Psoas muscle (tissue), 8 donors: ENCODE data around the gene TMEM255A. TPM values are rescaled to one million over a fixed set of nuclear protein-coding genes. Genes with fewer than 3 reads are reported as not detected.

Experiments
- ATAC-seq, 4 donors: fragments of 200-7000 bp; cut with Tn5 transposase; one replicate each; pipeline ENCODE4 v1.9.1; 2020; ENCODE audit warnings: moderate library complexity in 3 of 4, mild to moderate bottlenecking in 2 of 4
- DNase-seq, 2 donors: peaks; one replicate each; pipeline ENCODE4 v3.0.0-alpha.2; 2020
- H3K27ac ChIP-seq: fragments of 200-600 bp; one replicate; pipeline ENCODE4 v1.8.0; 2022
- H3K27me3 ChIP-seq, 3 donors: fragments of 200-600 bp in 1 of 3; one replicate each; pipeline versions ENCODE4 v1.6.1 to v1.8.0; 2013 to 2022; ENCODE audit warnings: low read length in 2 of 3, mild to moderate bottlenecking in 2 of 3, moderate library complexity in 1 of 3; ENCODE audit not compliant: insufficient read depth in 3 of 3
- H3K36me3 ChIP-seq, 2 donors: fragments of 200-600 bp in 1 of 2; one replicate each; pipeline versions ENCODE4 v1.6.1 to v1.8.0; 2013 to 2022; ENCODE audit warnings: low read depth in 1 of 2, mild to moderate bottlenecking in 1 of 2, moderate library complexity in 1 of 2; ENCODE audit not compliant: insufficient read depth in 1 of 2
- H3K4me1 ChIP-seq: fragments of 200-600 bp; one replicate; pipeline ENCODE4 v1.8.0; 2022
- H3K4me3 ChIP-seq: fragments of 200-600 bp; one replicate; pipeline ENCODE4 v1.8.0; 2022; ENCODE audit warnings: mild to moderate bottlenecking
- H3K9me3 ChIP-seq: fragments of 200-600 bp; one replicate; pipeline ENCODE4 v1.8.0; 2022
- WGBS, 3 donors: extraction: QIAGEN DNeasy Blood & Tissue Kit; methylation state at CpG; one replicate each; pipeline versions ENCODE4 v1.1.6 to v1.1.7; 2013; 5-methylcytosine and 5-hydroxymethylcytosine counted together
- intact Hi-C, 2 donors: fragments of 100-400 bp; cut with DNase I; formaldehyde crosslinking; loops; one replicate each; pipeline versions ENCODE4 v1.11.0 to v1.14.2; 2022
- polyA plus RNA-seq, 3 donors: library from polyadenylated mRNA; stranded (reverse); fragments of 200-250 nt; gene quantifications; one replicate each; pipeline ENCODE4 v1.2.3, GENCODE V29; 2013
- total RNA-seq, 4 donors: library from RNA; stranded (reverse); fragmentation: NEBNext Ultra II Directional in 2 of 4; extraction: Animal tissue kit (Norgen Biotek cat#: 25700) in 2 of 4; gene quantifications; one replicate each; pipeline versions ENCODE4 v1.2.1 to v1.2.4, GENCODE V29; 2021 to 2023
- TF ChIP-seq, protein P1 (sequence below): fragments of 200-600 bp; IDR thresholded peaks from one replicate; pipeline ENCODE4 v1.8.0; 2022; ENCODE audit warnings: antibody characterized with exemption
- donor health status: healthy with polysubstance abuse.
- donor health status: DM: no; HTN: no; CAD: no; lungs with moderate emphysema.
- donor health status: Bipolar disorder and iron deficiency.
- donor health status: healthy.
- donor health status: DM: yes; HTN: yes; CAD: no.
- donor health status: DM: no; HTN: no; CAD: no.
- donor health status: DM: no; HTN: no; CAD: no.
- donor health status: DM: yes; HTN: yes; CAD: no.

TMEM255A gene
- total and polyA plus RNA-seq, 7 donors, result 0.06 to 2.0 (median 0.27) TPM

DNA sequence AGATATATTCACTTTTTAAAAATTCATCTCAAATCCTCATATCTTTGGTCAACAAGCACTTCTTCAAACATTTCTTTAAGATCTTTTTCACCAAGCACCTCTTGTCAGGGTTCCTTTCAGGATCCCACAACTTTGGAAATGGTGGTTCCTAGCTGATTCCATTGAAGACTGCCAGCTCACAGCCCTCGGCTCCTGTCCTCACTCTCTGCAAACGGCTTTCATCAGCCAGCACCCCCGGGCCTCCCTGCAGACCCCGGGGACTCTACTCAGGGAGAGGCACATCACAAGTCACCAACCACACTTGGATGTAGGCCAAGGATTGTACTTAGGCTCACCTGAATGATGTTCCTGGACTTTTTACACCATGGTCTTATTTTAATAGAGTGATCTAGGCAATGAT lies 40.7 kb downstream of the TMEM255A start:
- TF ChIP-seq, protein P1, sequence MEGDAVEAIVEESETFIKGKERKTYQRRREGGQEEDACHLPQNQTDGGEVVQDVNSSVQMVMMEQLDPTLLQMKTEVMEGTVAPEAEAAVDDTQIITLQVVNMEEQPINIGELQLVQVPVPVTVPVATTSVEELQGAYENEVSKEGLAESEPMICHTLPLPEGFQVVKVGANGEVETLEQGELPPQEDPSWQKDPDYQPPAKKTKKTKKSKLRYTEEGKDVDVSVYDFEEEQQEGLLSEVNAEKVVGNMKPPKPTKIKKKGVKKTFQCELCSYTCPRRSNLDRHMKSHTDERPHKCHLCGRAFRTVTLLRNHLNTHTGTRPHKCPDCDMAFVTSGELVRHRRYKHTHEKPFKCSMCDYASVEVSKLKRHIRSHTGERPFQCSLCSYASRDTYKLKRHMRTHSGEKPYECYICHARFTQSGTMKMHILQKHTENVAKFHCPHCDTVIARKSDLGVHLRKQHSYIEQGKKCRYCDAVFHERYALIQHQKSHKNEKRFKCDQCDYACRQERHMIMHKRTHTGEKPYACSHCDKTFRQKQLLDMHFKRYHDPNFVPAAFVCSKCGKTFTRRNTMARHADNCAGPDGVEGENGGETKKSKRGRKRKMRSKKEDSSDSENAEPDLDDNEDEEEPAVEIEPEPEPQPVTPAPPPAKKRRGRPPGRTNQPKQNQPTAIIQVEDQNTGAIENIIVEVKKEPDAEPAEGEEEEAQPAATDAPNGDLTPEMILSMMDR, result no peak
- intact Hi-C loops, result no loop called here
- whole genome bisulfite sequencing, 3 donors, result 68 to 94% (median 76%) methylated on average over 4 of the region's 4 CpGs

DNA sequence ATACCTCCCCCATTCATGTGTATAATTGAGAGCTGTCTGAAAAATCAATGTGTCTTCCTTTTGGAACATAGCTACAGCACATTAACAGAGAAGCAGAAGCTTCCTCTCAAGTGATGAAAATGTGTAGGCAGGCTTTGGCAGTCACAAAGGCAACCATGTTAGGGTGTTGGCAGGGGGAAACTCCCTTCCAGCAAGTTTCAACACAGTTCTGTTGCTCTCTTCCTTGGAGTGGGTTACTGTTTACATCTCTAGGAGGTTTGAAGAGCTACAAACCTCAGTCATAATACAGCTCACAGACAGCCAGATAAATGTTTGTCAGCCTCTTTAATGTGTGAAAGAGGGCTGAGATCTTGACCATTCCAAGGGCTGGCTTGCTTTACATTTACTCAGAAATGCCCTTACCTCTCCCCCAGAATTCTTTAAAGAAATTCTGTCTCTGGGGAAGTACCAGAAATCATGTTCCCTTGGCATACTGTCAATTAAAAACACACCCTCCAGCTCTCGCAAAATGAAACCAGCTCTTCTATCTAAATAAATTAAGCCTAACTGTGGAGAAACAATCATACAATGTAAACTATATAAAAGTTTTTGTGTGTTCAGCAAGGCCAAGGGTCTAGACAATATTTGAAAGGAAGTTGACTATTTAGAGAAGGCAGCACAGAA lies 41.8 kb downstream of the TMEM255A start:
- Histone ChIP-seq H3K27ac (no peak overlapping the region), H3K4me3 (no peak overlapping the region), H3K9me3 (no peaks in the 10 kb centered on the region), H3K27me3 (peaks cover 0 to 3% (median 0%) of the 10 kb centered on the region in 3 donors), H3K4me1 (no peaks in the 10 kb centered on the region), H3K36me3 (no peaks in the 10 kb centered on the region)
- WGBS, 3 donors, result 24 to 53% (median 51%) methylated on average over 1 of the region's 1 CpG
- no peak for DNase-seq
- TF ChIP-seq, protein P1, result no peak
- no peak for ATAC-seq
- intact Hi-C loops, result no loop called here

More for the DNA sequence above, 40.7 kb downstream of the TMEM255A start:
- ATAC-seq (no peak), DNase-seq (no peak)
- Histone ChIP-seq H3K36me3 (no peaks in the 10 kb centered on the region), H3K27me3 (peaks cover 0 to 3% (median 0%) of the 10 kb centered on the region in 3 donors), H3K27ac (no peak overlapping the region), H3K9me3 (no peaks in the 10 kb centered on the region), H3K4me1 (no peaks in the 10 kb centered on the region), H3K4me3 (no peak overlapping the region)

DNA sequence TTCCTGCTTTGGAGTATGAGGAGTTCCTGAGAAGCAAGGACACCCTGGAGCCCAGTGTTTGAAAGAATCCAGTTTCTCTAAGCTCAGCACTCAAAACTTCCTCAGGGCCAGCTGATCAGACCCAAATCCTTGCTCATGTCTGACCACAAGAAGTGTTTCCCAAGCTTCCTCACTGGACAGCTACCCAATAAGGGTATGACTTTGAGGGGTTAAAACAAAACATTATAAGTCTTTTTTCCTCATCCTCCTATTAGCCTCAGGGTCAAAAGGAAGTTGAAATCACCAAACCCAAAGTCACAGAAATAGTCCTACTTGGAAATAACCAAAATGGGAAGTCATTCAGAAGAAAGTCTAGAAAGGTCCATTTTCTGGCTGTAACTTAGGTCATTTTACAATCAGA lies 46.9 kb downstream of the TMEM255A start:
- Histone ChIP-seq H3K27me3 (peaks cover 0 to 4% (median 0%) of the 10 kb centered on the region in 3 donors), H3K36me3 (no peaks in the 10 kb centered on the region), H3K4me3 (no peak overlapping the region), H3K4me1 (no peaks in the 10 kb centered on the region), H3K27ac (no peak overlapping the region), H3K9me3 (no peaks in the 10 kb centered on the region)
- intact Hi-C loops, result no loop called here
- ATAC-seq (no peak), DNase-seq (no peak)
- TF ChIP-seq, protein P1, result no peak

DNA sequence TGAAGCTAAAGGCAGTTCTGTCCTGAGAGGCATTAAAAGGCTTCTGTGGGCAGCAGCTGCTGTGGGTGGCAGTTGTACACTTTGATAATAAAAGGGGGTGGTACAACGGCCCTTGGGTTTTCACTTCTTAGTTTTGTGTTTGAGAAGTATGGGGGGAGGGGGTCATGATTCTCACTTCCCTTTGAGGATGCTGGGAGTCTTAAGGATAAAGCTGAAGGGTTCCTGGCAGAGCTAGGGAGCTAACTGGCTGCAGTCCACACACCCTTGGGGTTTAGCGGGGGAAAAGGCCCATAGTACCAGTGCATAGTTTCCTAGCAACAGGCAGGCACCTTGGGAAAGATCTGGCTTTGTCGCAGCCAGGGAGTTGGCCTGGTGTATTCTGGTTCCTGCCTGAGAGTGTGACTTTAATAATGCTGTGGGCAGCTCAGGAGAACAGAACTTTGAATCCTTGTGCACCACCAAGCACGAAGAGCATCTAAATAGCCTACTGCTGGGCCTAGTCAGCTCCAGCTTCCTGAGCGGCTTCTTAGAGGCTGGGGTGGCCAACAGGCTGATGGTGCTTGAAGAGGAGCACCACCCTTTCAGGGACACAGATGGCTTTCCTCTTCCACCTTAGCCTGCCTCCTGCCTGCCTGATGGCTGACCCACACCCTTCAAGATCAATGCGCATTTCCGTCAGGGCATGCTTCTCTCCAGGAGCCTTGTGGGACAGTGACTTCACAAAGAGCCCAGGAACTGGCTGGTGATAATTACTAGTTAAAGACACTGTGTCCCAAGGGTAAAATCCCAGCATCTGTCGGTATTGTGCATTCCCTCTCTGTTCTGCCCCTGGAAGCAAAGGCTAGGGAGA lies 48.2 kb downstream of the TMEM255A start:
- Histone ChIP-seq H3K4me3 (no peak overlapping the region), H3K9me3 (no peaks in the 10 kb centered on the region), H3K36me3 (no peaks in the 10 kb centered on the region), H3K4me1 (no peaks in the 10 kb centered on the region), H3K27ac (no peak overlapping the region), H3K27me3 (peaks cover 0 to 10% (median 0%) of the 10 kb centered on the region in 3 donors)
- intact Hi-C loops, result no loop called here
- TF ChIP-seq, protein P1, result no peak
- ATAC-seq (no peak), DNase-seq (no peak)
- 51 to 85% (median 83%) methylated on average over 7 to 8 of the region's 8 CpGs for WGBS, 3 donors
